A549 (cell line): Measurements from ENCODE around the gene GMCL2. TPM values are rescaled to one million over a fixed set of nuclear protein-coding genes. Genes with fewer than 3 reads are reported as not detected.

Experiments used
- ATAC-seq, 2 experiments: fragments of 200-7000 bp in 1 of 2; fragments of >200 bp in 1 of 2; cut with Nextera tagmentation in 1 of 2; cut with Tn5 transposase in 1 of 2; 3 replicates each; pipeline versions ENCODE4 v1.8.0 to v1.9.1; 2018 to 2020; ENCODE audit warnings: mild to moderate bottlenecking in 1 of 2, moderate library complexity in 1 of 2
- CTCF ChIA-PET: fragments of 300-600 bp; sonication (Branson Sonifier 250); formaldehyde crosslinking; extraction: SDS; loops from one replicate; lab custom pipeline; 2021; ENCODE audit warnings: antibody characterized with exemption, inconsistent platforms; lab: Yijun Ruan, JAX
- POLR2A ChIA-PET: fragments of 350-600 bp; formaldehyde crosslinking; extraction: SDS; loops from one replicate; lab custom pipeline; 2021; ENCODE audit warnings: antibody characterized with exemption, inconsistent platforms; lab: Yijun Ruan, JAX
- DNase-seq, 2 experiments: peaks; one replicate each; pipeline versions ENCODE4 v3.0.0 to v3.0.0-alpha.2; 2011 to 2016; ENCODE audit warnings: low read depth in 1 of 2, low spot score in 1 of 2
- FAIRE-seq: peaks from 2 replicates; lab custom pipeline; 2011; peaks lifted over from hg19 to GRCh38; lab: Jason Lieb, UNC
- H3K27ac ChIP-seq, 2 experiments: fragments of >200 bp; sonication (Bioruptor Twin); formaldehyde crosslinking; 3 replicates each; pipeline ENCODE4 v1.5.1; 2016 to 2017
- H3K4me1 ChIP-seq: fragments of >200 bp; sonication (Bioruptor Twin); formaldehyde crosslinking; 3 replicates; pipeline ENCODE4 v1.6.1; 2016
- H3K4me2 ChIP-seq: fragments of >200 bp; sonication (Bioruptor Twin); formaldehyde crosslinking; 3 replicates; pipeline ENCODE4 v1.6.1; 2016
- H3K4me3 ChIP-seq: fragments of >200 bp; sonication (Bioruptor Twin); formaldehyde crosslinking; 3 replicates; pipeline ENCODE4 v1.5.1; 2016
- H3K9me3 ChIP-seq: fragments of >200 bp; sonication (Bioruptor Twin); formaldehyde crosslinking; 3 replicates; pipeline ENCODE4 v1.6.1; 2016
- CBX2 ChIP-seq: fragments of 200-600 bp; sonication (generic); IDR thresholded peaks from 2 replicates; pipeline ENCODE4 v1.6.1; 2016; ENCODE audit warnings: low read depth, mild to moderate bottlenecking, borderline replicate concordance
- CHD2 ChIP-seq: fragments of 150-350 bp; IDR thresholded peaks from 2 replicates; pipeline ENCODE4 v1.6.1; 2014; ENCODE audit warnings: low read length; ENCODE audit not compliant: partially characterized antibody
- E2F6 ChIP-seq: IDR thresholded peaks from 2 replicates; pipeline ENCODE4 v1.6.1; 2012; ENCODE audit warnings: low read depth, borderline replicate concordance
- EP300 ChIP-seq, 2 experiments: fragments of >200 bp; sonication (Bioruptor Twin); formaldehyde crosslinking; IDR thresholded peaks; 2 replicates in 1 of 2; 3 replicates in 1 of 2; pipeline ENCODE4 v1.6.1; 2016 to 2017
- ESRRA ChIP-seq: fragments of 150-350 bp; IDR thresholded peaks from 2 replicates; pipeline ENCODE4 v1.6.1; 2014; ENCODE audit warnings: mild to moderate bottlenecking, low read length, borderline replicate concordance
- FOSL2 ChIP-seq, 2 experiments: fragments of 450-650 bp in 1 of 2; fragments of >200 bp in 1 of 2; sonication (Bioruptor Twin) in 1 of 2; formaldehyde crosslinking; IDR thresholded peaks; 2 replicates each; pipeline versions ENCODE4 v1.5.0 to v1.6.1; 2016 to 2020; ENCODE audit warnings: mild to moderate bottlenecking in 1 of 2, moderate library complexity in 1 of 2
- FOXS1 ChIP-seq: fragments of 250-450 bp; sonication (Bioruptor Pico); IDR thresholded peaks from 2 replicates; pipeline ENCODE4 v1.5.0; 2020; ENCODE audit warnings: mild to moderate bottlenecking, moderate library complexity
- HOXB13 ChIP-seq: fragments of 250-450 bp; sonication (Bioruptor Pico); IDR thresholded peaks from 2 replicates; pipeline ENCODE4 v1.5.0; 2020; ENCODE audit warnings: low read depth, mild to moderate bottlenecking, moderate library complexity
- JUN ChIP-seq, 2 experiments: fragments of >200 bp; sonication (Bioruptor Twin); formaldehyde crosslinking; IDR thresholded peaks; 2 replicates in 1 of 2; 3 replicates in 1 of 2; pipeline ENCODE4 v1.6.1; 2016 to 2017
- KDM1A ChIP-seq: fragments of 200-600 bp; sonication (generic); IDR thresholded peaks from 2 replicates; pipeline ENCODE4 v1.6.1; 2016; ENCODE audit warnings: low read depth, mild to moderate bottlenecking
- MAFK ChIP-seq: fragments of 450-650 bp; IDR thresholded peaks from 2 replicates; pipeline ENCODE4 v1.6.1; 2014; ENCODE audit not compliant: partially characterized antibody
- MAZ ChIP-seq: fragments of 150-350 bp; IDR thresholded peaks from 2 replicates; pipeline ENCODE4 v1.6.1; 2014; ENCODE audit warnings: antibody characterized with exemption, low read depth, low read length, borderline replicate concordance
- MYC ChIP-seq: IDR thresholded peaks from 2 replicates; pipeline ENCODE4 v1.6.1; 2012; ENCODE audit warnings: mild to moderate bottlenecking, inconsistent platforms, low read length, improper control_type of control experiment, borderline replicate concordance
- PHF8 ChIP-seq: fragments of 200-600 bp; sonication (generic); IDR thresholded peaks from 2 replicates; pipeline ENCODE4 v1.6.1; 2016; ENCODE audit warnings: low read depth, mild to moderate bottlenecking, antibody characterized with exemption, moderate library complexity, borderline replicate concordance
- RAD21 ChIP-seq, 2 experiments: fragments of >200 bp in 1 of 2; sonication (Bioruptor Twin) in 1 of 2; formaldehyde crosslinking in 1 of 2; IDR thresholded peaks in 1 of 2; conservative IDR thresholded peaks in 1 of 2; 2 replicates in 1 of 2; 3 replicates in 1 of 2; pipeline ENCODE4 v1.6.1; 2012 to 2018; ENCODE audit warnings: inconsistent platforms in 1 of 2
- SMC3 ChIP-seq: fragments of >200 bp; sonication (Bioruptor Twin); formaldehyde crosslinking; IDR thresholded peaks from 3 replicates; pipeline ENCODE4 v1.6.1; 2018; ENCODE audit warnings: inconsistent platforms
- WGBS: methylation state at CpG from one replicate; pipeline ENCODE4 v1.1.6; 2017; ENCODE audit errors: missing lambda C conversion rate; 5-methylcytosine and 5-hydroxymethylcytosine counted together
- polyA plus RNA-seq, 4 experiments: library from polyadenylated mRNA; depleted of rRNA in 3 of 4; stranded (reverse); fragments of >200 nt; fragmentation: RNase III in 1 of 4; extraction: RNeasy Plus Mini Kit Qiagen cat#74134 plus additional on column Dnase treatment in 1 of 4; gene quantifications; 2 replicates in 3 of 4; 3 replicates in 1 of 4; pipeline ENCODE4 v1.2.3, GENCODE V29; 2011 to 2017
- TF ChIP-seq, protein P1 (sequence below): fragments of >200 bp; sonication (Bioruptor Twin); formaldehyde crosslinking; IDR thresholded peaks from 3 replicates; pipeline ENCODE4 v1.5.1; 2016
- TF ChIP-seq, protein P2 (sequence below): fragments of 200-600 bp; sonication (generic); IDR thresholded peaks from 2 replicates; pipeline ENCODE4 v1.6.1; 2016; ENCODE audit warnings: antibody characterized with exemption, mild to moderate bottlenecking, moderate library complexity

Gene GMCL2
- polyA plus RNA-seq, 2 of the 4 experiments (the other 2 are of a cell fraction), result not detected

- H3K27ac ChIP-seq, result no peak overlapping the region
- peaks cover 8% of the 10 kb centered on the region; the same call in 2 of the 3 replicates for H3K4me1 ChIP-seq
- ATAC-seq (peak; percentile 86 to 90), FAIRE-seq (no peak), DNase-seq (peak; percentile 75 to 82)
- H3K9me3 ChIP-seq, result no peaks in the 10 kb centered on the region
- CTCF ChIA-PET, result interaction anchor here (0.6 to 9.3 kb wide), 18 partner anchors 8 to 80 kb away, joined by 3 to 174 read pairs (median 6); no protein-coding TSS in a partner anchor
- no peak overlapping the region for H3K4me3 ChIP-seq
- no peak overlapping the region for H3K4me2 ChIP-seq
- TF ChIP-seq, protein P1, sequence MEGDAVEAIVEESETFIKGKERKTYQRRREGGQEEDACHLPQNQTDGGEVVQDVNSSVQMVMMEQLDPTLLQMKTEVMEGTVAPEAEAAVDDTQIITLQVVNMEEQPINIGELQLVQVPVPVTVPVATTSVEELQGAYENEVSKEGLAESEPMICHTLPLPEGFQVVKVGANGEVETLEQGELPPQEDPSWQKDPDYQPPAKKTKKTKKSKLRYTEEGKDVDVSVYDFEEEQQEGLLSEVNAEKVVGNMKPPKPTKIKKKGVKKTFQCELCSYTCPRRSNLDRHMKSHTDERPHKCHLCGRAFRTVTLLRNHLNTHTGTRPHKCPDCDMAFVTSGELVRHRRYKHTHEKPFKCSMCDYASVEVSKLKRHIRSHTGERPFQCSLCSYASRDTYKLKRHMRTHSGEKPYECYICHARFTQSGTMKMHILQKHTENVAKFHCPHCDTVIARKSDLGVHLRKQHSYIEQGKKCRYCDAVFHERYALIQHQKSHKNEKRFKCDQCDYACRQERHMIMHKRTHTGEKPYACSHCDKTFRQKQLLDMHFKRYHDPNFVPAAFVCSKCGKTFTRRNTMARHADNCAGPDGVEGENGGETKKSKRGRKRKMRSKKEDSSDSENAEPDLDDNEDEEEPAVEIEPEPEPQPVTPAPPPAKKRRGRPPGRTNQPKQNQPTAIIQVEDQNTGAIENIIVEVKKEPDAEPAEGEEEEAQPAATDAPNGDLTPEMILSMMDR, result peak; percentile 83
- peak; percentile 79 for TF ChIP-seq SMC3
- no peak for TF ChIP-seq MYC
- TF ChIP-seq MAFK, result no peak
- no peak for TF ChIP-seq MAZ
- no peak for TF ChIP-seq ESRRA
- TF ChIP-seq, protein P2, sequence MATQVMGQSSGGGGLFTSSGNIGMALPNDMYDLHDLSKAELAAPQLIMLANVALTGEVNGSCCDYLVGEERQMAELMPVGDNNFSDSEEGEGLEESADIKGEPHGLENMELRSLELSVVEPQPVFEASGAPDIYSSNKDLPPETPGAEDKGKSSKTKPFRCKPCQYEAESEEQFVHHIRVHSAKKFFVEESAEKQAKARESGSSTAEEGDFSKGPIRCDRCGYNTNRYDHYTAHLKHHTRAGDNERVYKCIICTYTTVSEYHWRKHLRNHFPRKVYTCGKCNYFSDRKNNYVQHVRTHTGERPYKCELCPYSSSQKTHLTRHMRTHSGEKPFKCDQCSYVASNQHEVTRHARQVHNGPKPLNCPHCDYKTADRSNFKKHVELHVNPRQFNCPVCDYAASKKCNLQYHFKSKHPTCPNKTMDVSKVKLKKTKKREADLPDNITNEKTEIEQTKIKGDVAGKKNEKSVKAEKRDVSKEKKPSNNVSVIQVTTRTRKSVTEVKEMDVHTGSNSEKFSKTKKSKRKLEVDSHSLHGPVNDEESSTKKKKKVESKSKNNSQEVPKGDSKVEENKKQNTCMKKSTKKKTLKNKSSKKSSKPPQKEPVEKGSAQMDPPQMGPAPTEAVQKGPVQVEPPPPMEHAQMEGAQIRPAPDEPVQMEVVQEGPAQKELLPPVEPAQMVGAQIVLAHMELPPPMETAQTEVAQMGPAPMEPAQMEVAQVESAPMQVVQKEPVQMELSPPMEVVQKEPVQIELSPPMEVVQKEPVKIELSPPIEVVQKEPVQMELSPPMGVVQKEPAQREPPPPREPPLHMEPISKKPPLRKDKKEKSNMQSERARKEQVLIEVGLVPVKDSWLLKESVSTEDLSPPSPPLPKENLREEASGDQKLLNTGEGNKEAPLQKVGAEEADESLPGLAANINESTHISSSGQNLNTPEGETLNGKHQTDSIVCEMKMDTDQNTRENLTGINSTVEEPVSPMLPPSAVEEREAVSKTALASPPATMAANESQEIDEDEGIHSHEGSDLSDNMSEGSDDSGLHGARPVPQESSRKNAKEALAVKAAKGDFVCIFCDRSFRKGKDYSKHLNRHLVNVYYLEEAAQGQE, result no peak
- TF ChIP-seq FOXS1 (CRISPR knock-in tag), result no peak
- TF ChIP-seq JUN (IDR thresholded peaks at IDR 0.05), result no peak
- no peak for TF ChIP-seq PHF8
- TF ChIP-seq HOXB13 (CRISPR knock-in tag), result no peak
- no peak for TF ChIP-seq CHD2
- no peak for TF ChIP-seq E2F6
- TF ChIP-seq CBX2, result no peak
- TF ChIP-seq EP300 (IDR thresholded peaks at IDR 0.05), result no peak
- TF ChIP-seq RAD21 (conservative IDR thresholded peaks at IDR 0.05 in 1 of 2, IDR thresholded peaks at IDR 0.05 in 1 of 2), result peak; percentile 56 to 63
- POLR2A ChIA-PET, result no interaction called here
- WGBS, result 45% methylated on average over 12 of the region's 14 CpGs
Measured at GRCh38 chr5:178145965-178146820, 41.0 kb downstream of the GMCL2 start.

DNA sequence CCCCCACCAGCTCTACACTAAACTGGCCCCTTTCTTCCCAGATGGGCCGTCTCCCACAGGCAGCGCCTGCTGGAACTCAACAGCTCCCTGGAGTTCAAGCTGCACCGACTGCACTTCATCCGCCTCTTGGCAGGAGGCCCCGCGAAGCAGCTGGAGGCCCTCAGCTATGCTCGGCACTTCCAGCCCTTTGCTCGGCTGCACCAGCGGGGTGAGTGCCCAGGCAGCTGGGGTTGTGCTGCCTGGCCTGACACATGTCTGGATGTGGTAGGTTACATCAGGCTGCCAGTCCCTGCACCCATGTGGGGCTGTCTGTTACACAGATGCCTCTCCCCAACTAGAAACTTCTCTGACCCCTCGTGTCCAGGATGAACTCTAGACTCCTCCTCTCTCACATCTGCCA is 43.3 kb downstream of the GMCL2 start:
- whole genome bisulfite sequencing, result 84% methylated on average over 10 of the region's 10 CpGs
- no peak overlapping the region for H3K4me2 ChIP-seq
- TF ChIP-seq CHD2, result no peak
- no peak for TF ChIP-seq HOXB13 (CRISPR knock-in tag)
- no peak for TF ChIP-seq RAD21 (conservative IDR thresholded peaks at IDR 0.05 in 1 of 2, IDR thresholded peaks at IDR 0.05 in 1 of 2)
- TF ChIP-seq MAFK, result no peak
- no peak for TF ChIP-seq FOSL2 (IDR thresholded peaks at IDR 0.05)
- no peak for TF ChIP-seq FOSL2 (CRISPR knock-in tag; IDR thresholded peaks at IDR 0.05)
- TF ChIP-seq KDM1A, result no peak
- no peak for ATAC-seq
- no peak for FAIRE-seq
- ChIA-PET CTCF (interaction anchor here (0.9 to 9.3 kb wide), 9 partner anchors 9 to 162 kb away, joined by 3 to 174 read pairs (median 6); partner anchors contain the start of gene RMND5B), POLR2A (interaction anchor here (1.9 kb wide), 1 partner anchor 10 kb away, joined by 7 read pairs; the partner anchor contains the start of gene NHP2)
- no peaks in the 10 kb centered on the region for H3K9me3 ChIP-seq
- H3K4me3 ChIP-seq, result no peak overlapping the region
- no peak for DNase-seq
- no peak overlapping the region for H3K27ac ChIP-seq
- peaks cover 8% of the 10 kb centered on the region; the same call in 2 of the 3 replicates for H3K4me1 ChIP-seq
